Naive thymus-derived CD4-positive, alpha-beta T cell (primary cell): Measurements from ENCODE around the gene GPR156. TPM values are rescaled to one million over a fixed set of nuclear protein-coding genes. Genes with fewer than 3 reads are reported as not detected.
"Not testable (repeated sequence)": the region's sequence is repeated elsewhere in the genome, so short reads cannot be mapped to it uniquely, and the experiment has no call there.

ENCODE experiments used
- ATAC-seq: fragments of 150-1000 bp; cut with Tn5 transposase; 2 replicates; pipeline ENCODE4 v1.10.0; 2021; ENCODE audit warnings: mild to moderate bottlenecking, moderate library complexity
- CTCF ChIA-PET: fragments of 350-600 bp; sonication (Branson Sonifier 250); formaldehyde crosslinking; loops from one replicate; lab custom pipeline; 2021; ENCODE audit warnings: antibody characterized with exemption; lab: Charles Lee
- POLR2A ChIA-PET: fragments of 350-600 bp; sonication (Branson Sonifier 250); formaldehyde crosslinking; loops from one replicate; lab custom pipeline; 2021; ENCODE audit warnings: antibody characterized with exemption, inconsistent platforms; lab: Charles Lee
- DNase-seq, 9 donors: peaks; one replicate each; pipeline versions ENCODE4 v3.0.0 to v3.0.0-alpha.2; 2020 to 2022; ENCODE audit warnings: mixed read lengths in 1 of 9
- H3K27ac ChIP-seq: one replicate; pipeline ENCODE4 v1.7.0; 2013; ENCODE audit warnings: mild to moderate bottlenecking, low read depth, low read length, moderate library complexity
- H3K27me3 ChIP-seq, 2 donors: one replicate each; pipeline ENCODE4 v1.7.0; 2013; ENCODE audit warnings: low read length in 2 of 2, mild to moderate bottlenecking in 2 of 2, moderate library complexity in 2 of 2; ENCODE audit not compliant: control insufficient read depth in 2 of 2, insufficient read depth in 2 of 2
- H3K36me3 ChIP-seq, 3 experiments: 1 replicate in 2 of 3; 2 replicates in 1 of 3; pipeline ENCODE4 v1.7.0; 2013; ENCODE audit warnings: low read length in 3 of 3, mild to moderate bottlenecking in 3 of 3, moderate library complexity in 1 of 3; ENCODE audit not compliant: insufficient read depth in 3 of 3, control insufficient read depth in 2 of 3
- H3K4me1 ChIP-seq, 2 donors: one replicate each; pipeline ENCODE4 v1.7.0; 2013; ENCODE audit warnings: low read length in 2 of 2, mild to moderate bottlenecking in 2 of 2, moderate library complexity in 1 of 2; ENCODE audit not compliant: control insufficient read depth in 2 of 2, insufficient read depth in 2 of 2
- H3K4me3 ChIP-seq: 2 replicates; pipeline ENCODE4 v1.7.0; 2013; ENCODE audit warnings: mild to moderate bottlenecking, low read length
- H3K9me3 ChIP-seq, 3 experiments: 1 replicate in 2 of 3; 2 replicates in 1 of 3; pipeline ENCODE4 v1.7.0; 2013; ENCODE audit warnings: low read length in 3 of 3; ENCODE audit not compliant: control insufficient read depth in 2 of 3
- H3K27ac Mint-ChIP-seq, 9 donors: one replicate each; pipeline ENCODE4 v1.8.0; 2020 to 2022; ENCODE audit warnings: mixed read lengths in 9 of 9, mild to moderate bottlenecking in 8 of 9, moderate library complexity in 5 of 9, inconsistent platforms in 2 of 9
- H3K27me3 Mint-ChIP-seq, 5 donors: one replicate each; pipeline ENCODE4 v1.8.0; 2021 to 2022; ENCODE audit warnings: mixed read lengths in 5 of 5, mild to moderate bottlenecking in 1 of 5
- H3K36me3 Mint-ChIP-seq, 5 donors: one replicate each; pipeline ENCODE4 v1.8.0; 2020 to 2022; ENCODE audit warnings: mixed read lengths in 5 of 5, mild to moderate bottlenecking in 3 of 5, inconsistent platforms in 1 of 5
- H3K4me1 Mint-ChIP-seq, 7 donors: one replicate each; pipeline ENCODE4 v1.8.0; 2020 to 2022; ENCODE audit warnings: mixed read lengths in 7 of 7, mild to moderate bottlenecking in 3 of 7, inconsistent platforms in 1 of 7
- H3K4me3 Mint-ChIP-seq, 10 donors: one replicate each; pipeline ENCODE4 v1.8.0; 2020 to 2022; ENCODE audit warnings: mild to moderate bottlenecking in 10 of 10, mixed read lengths in 10 of 10, moderate library complexity in 6 of 10, inconsistent platforms in 2 of 10
- H3K9me3 Mint-ChIP-seq, 11 donors: one replicate each; pipeline ENCODE4 v1.8.0; 2020 to 2022; ENCODE audit warnings: mixed read lengths in 11 of 11, mild to moderate bottlenecking in 4 of 11, inconsistent platforms in 1 of 11, moderate library complexity in 1 of 11
- intact Hi-C, 2 donors: fragments of 100-400 bp; cut with micrococcal nuclease; formaldehyde crosslinking; loops; one replicate each; pipeline ENCODE4 v1.15.1; 2023
- polyA plus RNA-seq, 2 donors: library from polyadenylated mRNA; unstranded; fragments of 300-500 nt; fragmentation: Illumina TruSeq; gene quantifications; one replicate each; pipeline ENCODE4 v1.2.3, GENCODE V29; 2021
- total RNA-seq, 6 experiments: library from RNA in 5 of 6; stranded (reverse) in 5 of 6; gene quantifications; 1 replicate in 5 of 6; 2 replicates in 1 of 6; pipeline ENCODE4 v1.2.3 and lab custom pipeline; 2021 to 2026

The GPR156 gene
- under 1 TPM in 1 of 5 experiments, not detected in 4; 0.27 TPM for total RNA-seq
- not detected for polyA plus RNA-seq
- total RNA-seq (lab: John Stamatoyannopoulos, UW): not detected

DNA sequence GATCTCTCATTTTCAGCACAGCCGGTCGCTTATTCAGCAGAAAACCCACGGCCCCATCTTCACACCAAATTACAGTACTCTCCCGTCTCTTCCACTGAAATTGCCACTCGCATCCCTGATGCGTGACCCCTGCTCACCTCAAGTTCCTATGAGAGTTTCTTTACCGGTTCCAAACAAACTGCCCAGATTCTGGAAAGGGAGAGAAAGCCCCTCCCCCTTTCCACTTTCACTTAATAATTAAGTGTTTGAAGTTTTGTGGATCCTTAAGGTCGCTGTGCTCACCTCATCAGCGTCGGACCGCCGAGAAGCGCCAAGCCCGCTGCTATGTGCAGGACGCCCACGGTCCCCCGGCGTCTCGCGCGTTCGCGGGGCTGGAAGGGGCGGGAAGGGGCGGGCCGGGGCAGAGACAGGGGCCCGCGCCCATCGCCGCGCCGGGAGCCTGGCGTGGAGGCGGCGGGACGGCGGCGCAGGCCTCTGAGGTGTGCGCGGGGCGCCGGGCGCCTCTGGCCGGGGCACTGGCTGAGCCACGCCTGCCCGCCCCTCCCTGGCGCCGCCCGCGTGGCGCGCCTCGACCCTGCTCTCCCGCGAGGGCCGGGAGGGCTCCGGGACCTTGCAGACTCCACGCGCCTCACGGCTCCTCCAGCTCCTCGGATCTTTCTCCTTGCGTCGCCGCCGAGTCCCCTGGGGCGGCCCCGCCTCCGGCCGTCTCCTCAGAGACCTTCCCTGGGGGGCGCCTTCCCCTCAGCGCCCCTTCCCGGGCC, at the start of gene GPR156:
TSS of gene GPR156 (minus strand) at position 476 of the 761 bp plus-strand sequence. CDS start 41,124 bp downstream, outside the sequence.
- no peak within 1 kb of the TSS for H3K4me3 ChIP-seq
- Mint-ChIP-seq H3K9me3 (peaks cover 0 to 5% (median 0%) of the 10 kb centered on the region in 11 donors), H3K27ac (no peak within 1 kb of the TSS), H3K36me3 (peaks cover 0 to 4% (median 0%) of the 10 kb centered on the region in 5 donors), H3K4me3 (peak within 1 kb of the TSS in 8 of 10 donors; percentile 15 to 55 (median 42)), H3K4me1 (peaks cover 0 to 9% (median 4%) of the 10 kb centered on the region in 7 donors), H3K27me3 (peaks cover 56 to 69% (median 65%) of the 10 kb centered on the region in 5 donors)
- H3K27me3 ChIP-seq: no peaks in the 10 kb centered on the region
- intact Hi-C loops: no loop called here
- peak; percentile 32 for ATAC-seq
- ChIA-PET CTCF (no interaction called here), POLR2A (no interaction called here)
- no peak within 1 kb of the TSS for H3K27ac ChIP-seq
- no peaks in the 10 kb centered on the region for H3K36me3 ChIP-seq
- no peaks in the 10 kb centered on the region for H3K4me1 ChIP-seq
- no peaks in the 10 kb centered on the region for H3K9me3 ChIP-seq
- DNase-seq: no peak

DNA sequence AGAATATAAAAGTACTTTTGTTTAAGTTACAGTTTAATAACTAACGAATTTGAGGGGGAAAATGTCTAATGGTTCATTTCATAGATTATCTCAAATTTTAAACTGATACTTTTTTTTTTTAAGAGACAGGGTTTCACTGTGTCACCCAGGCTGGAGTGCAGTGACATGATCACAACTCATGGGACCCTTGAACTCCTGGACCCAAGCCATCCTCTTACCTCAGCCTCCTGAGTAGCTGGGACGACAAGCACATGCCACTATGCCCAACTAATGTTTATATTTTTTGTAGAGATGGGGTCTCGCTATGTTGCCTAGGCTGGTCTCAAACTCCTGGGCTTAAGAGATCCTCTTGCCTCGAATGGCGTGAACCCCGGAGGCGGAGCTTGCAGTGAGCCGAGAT, 47.6 kb upstream of the GPR156 start:
- POLR2A ChIA-PET: interaction anchor here (1.4 kb wide), 1 partner anchor 17 kb away, joined by 5 read pairs; the partner anchor contains the start of gene LRRC58
- intact Hi-C loops: no loop called here
- peaks cover 13 to 35% (median 24%) of the 10 kb centered on the region in 5 donors for H3K36me3 Mint-ChIP-seq

DNA sequence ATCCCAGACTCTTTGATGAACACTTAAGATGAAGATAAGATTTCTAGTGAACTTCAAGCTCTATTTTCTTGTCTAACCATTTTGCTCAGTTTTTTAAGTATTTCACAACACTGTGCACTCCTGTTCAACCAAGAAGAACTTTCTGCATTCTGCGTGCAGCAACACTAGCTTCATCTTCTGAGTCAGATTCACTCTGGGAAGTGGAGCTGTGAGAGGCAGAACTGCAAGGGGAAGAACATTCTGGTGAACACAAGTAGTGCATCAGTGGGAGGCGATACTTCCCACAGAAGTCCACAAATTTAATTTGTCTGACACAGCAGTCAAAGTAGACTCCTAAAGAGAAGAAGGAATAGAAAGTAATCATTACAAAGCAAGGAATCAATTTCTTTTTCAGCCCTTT, 46.1 kb upstream of the GPR156 start:
- no peak overlapping the region for H3K4me3 Mint-ChIP-seq
- CTCF ChIA-PET: no interaction called here
- ATAC-seq: no peak

More for the DNA sequence above, 47.6 kb upstream of the GPR156 start:
- no peak overlapping the region for H3K4me3 ChIP-seq
- ATAC-seq: no peak
- peaks cover 0 to 52% (median 7%) of the 10 kb centered on the region in 3 experiments for H3K36me3 ChIP-seq
- Mint-ChIP-seq H3K4me1 (peaks cover 3 to 20% (median 12%) of the 10 kb centered on the region in 7 donors), H3K27ac (no peak overlapping the region), H3K27me3 (no peaks in the 10 kb centered on the region), H3K4me3 (no peak overlapping the region), H3K9me3 (no peaks in the 10 kb centered on the region)
- H3K4me1 ChIP-seq: no peaks in the 10 kb centered on the region
- H3K27ac ChIP-seq: no peak overlapping the region
- CTCF ChIA-PET: no interaction called here
- no peak for DNase-seq
- H3K27me3 ChIP-seq: no peaks in the 10 kb centered on the region
- H3K9me3 ChIP-seq: no peaks in the 10 kb centered on the region

DNA sequence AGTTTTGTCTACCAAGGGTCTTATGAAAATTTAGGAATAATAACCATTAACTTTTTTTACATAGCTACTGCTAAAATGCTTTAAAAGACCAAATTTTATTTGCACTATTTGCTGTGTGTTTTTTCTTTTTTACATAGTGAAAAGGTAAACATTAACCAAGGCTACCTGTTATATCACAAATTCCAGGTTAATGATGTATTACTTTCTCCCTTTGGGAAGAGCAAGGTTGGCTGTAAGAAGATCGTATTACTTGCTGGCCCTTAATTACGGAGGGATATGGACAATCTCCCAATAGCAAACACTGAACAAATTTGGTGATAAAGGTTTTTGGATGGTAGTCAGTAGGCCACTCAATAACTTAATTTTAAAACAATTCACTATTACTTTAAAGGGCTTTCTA, 41.8 kb upstream of the GPR156 start:
- Histone ChIP-seq H3K4me1 (no peaks in the 10 kb centered on the region), H3K36me3 (peaks cover 0 to 30% (median 0%) of the 10 kb centered on the region in 3 experiments), H3K27me3 (no peaks in the 10 kb centered on the region), H3K4me3 (no peak overlapping the region), H3K27ac (no peak overlapping the region), H3K9me3 (no peaks in the 10 kb centered on the region)
- Mint-ChIP-seq H3K9me3 (peaks cover 0 to 2% (median 0%) of the 10 kb centered on the region in 11 donors), H3K36me3 (peaks cover 14 to 39% (median 32%) of the 10 kb centered on the region in 5 donors), H3K27ac (no peak overlapping the region), H3K4me3 (no peak overlapping the region), H3K4me1 (peaks cover 0 to 4% (median 0%) of the 10 kb centered on the region in 7 donors), H3K27me3 (no peaks in the 10 kb centered on the region)
- intact Hi-C loops: no loop called here
- ChIA-PET POLR2A (interaction anchor here (0.7 kb wide), 1 partner anchor 37 kb away, joined by 3 read pairs; no protein-coding TSS in a partner anchor), CTCF (no interaction called here)
- ATAC-seq (no peak), DNase-seq (no peak)

More for the DNA sequence above, 46.1 kb upstream of the GPR156 start:
- Histone ChIP-seq H3K27ac (no peak overlapping the region), H3K4me1 (no peaks in the 10 kb centered on the region), H3K9me3 (no peaks in the 10 kb centered on the region), H3K36me3 (peaks cover 0 to 52% (median 7%) of the 10 kb centered on the region in 3 experiments), H3K27me3 (no peaks in the 10 kb centered on the region), H3K4me3 (no peak overlapping the region)
- intact Hi-C loops: loop anchor here in 1 of 2 donors (2.0 kb wide), 1 partner anchor 14 kb away; no protein-coding TSS in a partner anchor
- no peak for DNase-seq
- Mint-ChIP-seq H3K27ac (no peak overlapping the region), H3K27me3 (no peaks in the 10 kb centered on the region), H3K36me3 (peaks cover 13 to 35% (median 24%) of the 10 kb centered on the region in 5 donors), H3K4me1 (peaks cover 0 to 11% (median 5%) of the 10 kb centered on the region in 7 donors), H3K9me3 (no peaks in the 10 kb centered on the region)
- POLR2A ChIA-PET: no interaction called here

DNA sequence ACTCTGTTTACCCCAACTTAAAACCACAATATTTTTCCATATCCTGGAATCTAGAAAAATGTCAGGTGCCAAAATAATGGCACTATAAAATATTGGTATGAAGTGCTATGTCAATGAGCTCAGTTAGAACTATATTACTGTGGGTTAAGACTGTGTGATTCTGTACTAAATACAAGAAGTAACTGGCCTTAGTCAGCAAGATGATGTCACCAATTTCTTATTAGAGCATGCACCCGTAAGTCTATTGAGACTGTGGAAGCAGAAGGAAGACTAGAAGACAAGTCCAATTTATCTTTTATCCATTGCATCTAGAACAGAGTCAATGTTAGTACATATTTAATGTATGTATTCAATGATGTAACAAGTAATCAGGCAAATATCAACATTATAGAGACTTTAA, 39.2 kb upstream of the GPR156 start:
- no peak overlapping the region for H3K4me3 Mint-ChIP-seq
- POLR2A ChIA-PET: no interaction called here
- CTCF ChIA-PET: interaction anchor here (0.7 kb wide), 1 partner anchor 32 kb away, joined by 3 read pairs; no protein-coding TSS in a partner anchor
- Histone ChIP-seq H3K27ac (no peak overlapping the region), H3K36me3 (peaks cover 0 to 10% (median 0%) of the 10 kb centered on the region in 3 experiments), H3K9me3 (no peaks in the 10 kb centered on the region), H3K4me1 (no peaks in the 10 kb centered on the region), H3K4me3 (no peak overlapping the region), H3K27me3 (no peaks in the 10 kb centered on the region)
- peaks cover 0 to 5% (median 0%) of the 10 kb centered on the region in 7 donors for H3K4me1 Mint-ChIP-seq
- peaks cover 11 to 43% (median 35%) of the 10 kb centered on the region in 5 donors for H3K36me3 Mint-ChIP-seq
- ATAC-seq: no peak
- H3K27ac Mint-ChIP-seq: no peak overlapping the region
- H3K9me3 Mint-ChIP-seq: peaks cover 0 to 5% (median 3%) of the 10 kb centered on the region in 11 donors
- DNase-seq: no peak
- H3K27me3 Mint-ChIP-seq: no peaks in the 10 kb centered on the region
- intact Hi-C loops: no loop called here

DNA sequence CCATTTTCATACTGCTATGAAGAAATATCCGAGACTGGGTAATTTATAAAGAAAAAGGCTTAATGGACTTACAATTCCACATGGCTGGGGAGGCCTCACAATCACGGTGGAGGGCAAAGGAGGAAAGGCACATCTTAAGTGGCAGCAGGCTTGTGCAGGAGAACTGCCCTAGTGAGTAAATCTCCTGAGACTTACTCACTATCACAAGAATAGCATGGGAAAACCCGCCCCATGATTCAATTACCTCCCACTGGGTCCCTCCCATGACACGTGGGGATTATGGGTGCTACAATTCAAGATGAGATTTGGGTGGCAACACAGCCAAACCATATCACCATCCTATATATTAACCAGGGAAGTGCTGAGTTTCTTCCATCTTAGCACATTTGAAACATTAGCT, 38.7 kb upstream of the GPR156 start:
- H3K4me1 ChIP-seq, H3K4me3 ChIP-seq, POLR2A ChIA-PET, H3K27me3 Mint-ChIP-seq, H3K4me1 Mint-ChIP-seq, ATAC-seq, H3K4me3 Mint-ChIP-seq, H3K9me3 ChIP-seq, H3K27me3 ChIP-seq, intact Hi-C loops, H3K9me3 Mint-ChIP-seq, DNase-seq, H3K27ac ChIP-seq, H3K36me3 ChIP-seq: not testable (repeated sequence)
- CTCF ChIA-PET: interaction anchor here (0.7 kb wide), 1 partner anchor 33 kb away, joined by 3 read pairs; no protein-coding TSS in a partner anchor
- Mint-ChIP-seq H3K36me3 (peaks cover 11 to 47% (median 39%) of the 10 kb centered on the region in 5 donors), H3K27ac (peak overlapping the region in 2 of 9 donors; percentile 47 to 56)
